NCI-H2107 treated with DMSO at 0.1 percent for 48 hours (cell line): ENCODE data around the gene IVNS1ABP.
"Not testable (repeated sequence)": the region's sequence is repeated elsewhere in the genome, so short reads cannot be mapped to it uniquely, and the experiment has no call there.

ENCODE experiments used
- DNase-seq: peaks from one replicate; lab custom pipeline; 2025; ENCODE audit not compliant: unreplicated experiment; lab: John Stamatoyannopoulos, UW

Gene IVNS1ABP

GRCh38 chr1:185257116-185257949 lies 59.7 kb downstream of the IVNS1ABP start:
- not testable (repeated sequence) for DNase-seq

- not testable (repeated sequence) for DNase-seq
These were observed 61.4 kb downstream of the IVNS1ABP start for GRCh38 chr1:185255595-185255994.

- DNase-seq = not testable (repeated sequence)
These were observed 64.6 kb downstream of the IVNS1ABP start for GRCh38 chr1:185252404-185252803.

- DNase-seq = not testable (repeated sequence)
These were observed 65.1 kb downstream of the IVNS1ABP start for GRCh38 chr1:185251928-185252327.

GRCh38 chr1:185250063-185250462 lies 67.0 kb downstream of the IVNS1ABP start:
- DNase-seq = no peak

- no peak for DNase-seq
These were observed 67.5 kb downstream of the IVNS1ABP start for GRCh38 chr1:185249563-185249962.
